Inflammatory macrophage (primary cell): ENCODE measurements around the gene DPEP2.
"Not testable (repeated sequence)": the region's sequence is repeated elsewhere in the genome, so short reads cannot be mapped to it uniquely, and the experiment has no call there.

Source experiments
- DNase-seq, 2 donors: peaks; one replicate each; pipeline ENCODE4 v3.0.0-alpha.2; 2020 to 2022

The DPEP2 gene

DNA sequence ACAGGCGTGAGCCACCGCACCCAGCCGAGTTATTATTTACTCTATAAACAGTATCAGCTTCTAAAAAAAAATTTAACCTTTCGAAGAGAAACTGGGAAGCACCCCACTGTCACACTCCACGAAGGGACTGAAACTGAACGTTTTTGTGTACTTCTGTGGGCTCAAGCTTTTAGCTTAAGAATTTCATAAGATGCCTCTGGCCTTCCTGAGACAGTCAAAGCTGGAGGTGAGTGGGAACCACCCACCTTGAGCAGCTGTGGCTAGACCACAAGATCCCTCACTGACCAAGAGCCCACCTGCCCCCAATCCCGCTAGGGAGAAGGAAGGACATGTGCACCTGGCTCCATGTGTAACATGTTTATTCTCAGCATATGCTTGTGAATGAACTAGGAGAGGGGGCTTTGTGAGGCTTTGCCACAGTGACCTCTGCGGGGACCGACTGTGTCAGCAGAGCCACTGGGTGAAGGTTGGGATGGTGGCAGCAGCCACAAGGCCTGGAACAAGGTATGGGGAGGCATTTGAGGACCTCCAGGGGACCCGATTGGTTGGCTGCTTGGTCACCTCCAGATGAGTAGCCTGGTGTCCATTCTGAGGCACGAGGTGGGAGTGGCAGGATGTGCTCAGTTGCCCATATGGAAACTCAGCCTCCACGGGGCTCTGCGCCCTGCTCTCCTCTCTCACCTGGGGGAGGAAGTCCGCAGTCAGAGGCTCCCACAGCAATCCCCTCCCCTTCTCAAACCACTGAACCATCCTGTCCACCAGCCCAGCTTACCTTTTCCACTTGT lies 23.8 kb downstream of the DPEP2 start:
- no peak for DNase-seq

DNA sequence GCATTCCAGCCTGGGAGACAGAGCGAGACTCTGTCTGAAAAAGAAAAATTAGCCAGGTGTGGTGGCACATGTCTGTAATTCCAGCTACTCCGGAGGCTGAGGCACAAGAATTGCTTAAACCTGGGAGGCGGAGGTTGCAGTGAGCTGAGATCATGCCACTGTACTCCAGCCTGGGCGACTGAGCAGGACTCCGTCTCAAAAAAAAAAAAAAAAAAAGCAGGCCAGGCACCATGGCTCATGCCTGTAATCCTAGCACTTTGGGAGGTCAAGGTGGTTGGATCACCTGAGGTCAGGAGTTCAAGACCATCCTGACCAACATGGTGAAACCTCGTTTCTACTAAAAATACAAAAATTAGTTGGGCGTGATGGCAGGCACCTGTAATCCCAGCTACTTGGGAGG lies 27.0 kb downstream of the DPEP2 start:
- not testable (repeated sequence) for DNase-seq

DNA sequence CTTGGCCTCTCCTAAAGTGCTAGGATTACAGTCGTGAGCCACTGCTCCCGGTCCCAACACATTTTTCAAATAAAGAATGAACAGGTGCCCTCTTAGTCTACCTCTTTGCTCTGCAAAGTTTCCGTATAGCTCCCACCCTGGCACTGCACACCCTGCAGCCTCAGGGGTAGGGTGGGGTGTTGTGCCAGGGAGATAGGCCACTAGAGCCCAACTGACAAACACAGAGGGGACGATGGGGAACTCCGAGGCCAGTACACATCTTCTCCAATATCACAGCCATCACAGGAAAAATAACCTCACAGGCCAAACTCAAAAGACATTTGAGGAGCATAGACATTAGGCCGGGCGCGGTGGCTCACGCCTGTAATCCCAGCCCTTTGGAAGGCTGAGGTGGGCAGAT lies 28.2 kb downstream of the DPEP2 start:
- no peak for DNase-seq

DNA sequence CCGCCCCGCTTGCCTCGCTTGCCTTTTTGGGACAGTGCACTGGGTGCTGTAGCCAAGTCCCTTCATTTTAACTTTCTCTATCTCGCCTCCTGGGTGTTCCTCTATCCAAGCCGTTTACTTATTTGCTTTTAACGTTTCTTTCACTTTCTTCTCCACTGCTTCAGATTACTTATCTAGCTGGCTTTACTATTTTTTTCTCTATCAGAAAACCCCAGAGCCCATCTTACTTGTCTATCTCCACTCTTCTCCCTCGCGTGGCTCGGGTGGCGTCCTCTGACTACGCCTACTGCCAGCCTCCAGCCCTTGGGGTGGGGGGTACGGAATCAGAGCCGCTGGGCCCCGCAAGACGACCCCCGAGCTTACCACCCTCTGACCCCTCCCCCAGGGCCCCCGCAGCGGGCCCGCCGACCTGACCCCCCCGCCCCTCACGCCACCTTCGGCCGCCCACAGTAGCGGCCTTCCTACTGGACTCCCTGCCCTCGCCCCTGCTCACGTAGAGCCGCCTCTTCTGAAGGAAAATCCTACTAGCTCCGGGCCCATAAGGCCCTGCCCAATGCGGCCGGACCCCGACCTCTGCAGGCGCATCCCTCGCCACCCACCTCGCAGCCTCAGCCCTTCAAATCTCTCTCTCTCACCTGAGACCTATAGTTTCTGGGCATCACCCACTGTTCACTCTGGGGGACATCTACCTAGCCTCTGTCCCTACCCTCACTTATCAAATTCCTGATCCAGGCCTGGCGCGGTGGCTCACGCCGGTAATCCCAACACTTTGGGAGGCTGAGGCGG lies 29.8 kb downstream of the DPEP2 start:
- DNase-seq, result peak in 1 of 2 donors; percentile 3

DNA sequence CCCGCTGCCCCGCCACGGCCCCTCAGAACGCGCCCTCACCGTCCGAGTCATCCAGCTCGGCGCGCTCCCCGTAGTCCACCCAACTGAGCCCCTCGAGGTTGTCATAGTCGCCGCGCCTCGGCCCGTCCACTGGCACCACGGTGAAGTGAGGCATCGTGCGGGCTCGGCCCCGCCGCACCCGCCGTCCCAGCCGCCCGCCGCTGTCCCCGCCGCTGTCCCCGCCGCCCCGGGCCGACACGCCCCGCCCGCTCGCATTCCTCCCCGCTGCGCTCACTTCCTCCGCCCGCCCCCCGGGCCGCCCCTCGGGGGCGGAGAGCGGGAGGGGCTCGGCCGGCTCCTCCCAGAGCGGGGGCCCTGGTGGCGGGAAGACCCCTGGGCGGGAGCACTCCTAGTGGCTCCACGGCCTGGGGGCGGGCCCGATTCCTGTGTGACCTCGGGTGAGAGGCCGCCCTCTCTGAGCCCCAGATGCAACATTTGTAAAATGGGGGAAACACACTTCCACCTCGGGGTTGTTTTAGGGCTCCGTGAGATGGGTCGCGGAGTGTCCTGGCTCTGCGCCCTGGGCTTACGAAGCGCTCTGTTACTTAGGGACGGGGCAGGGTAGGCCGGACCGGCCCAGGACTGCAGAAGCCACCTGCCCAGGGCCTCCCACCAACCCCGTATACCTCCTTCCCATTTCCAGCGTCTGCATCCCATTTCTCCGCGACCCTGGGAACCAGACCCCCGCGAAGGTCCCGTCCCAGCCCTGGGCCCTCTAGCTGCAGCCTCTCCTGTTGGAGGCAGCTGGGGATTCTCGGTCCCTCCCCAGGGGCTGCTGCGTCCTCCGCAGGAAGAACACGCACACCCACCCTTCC lies 30.7 kb downstream of the DPEP2 start, which contains the start of gene SLC12A4:
Gene SLC12A4, minus strand, starts transcription at position 238 of the 854 bp plus-strand sequence. Its CDS starts 84 bp downstream, at position 154.
- peak; percentile 64 to 75 for DNase-seq

DNA sequence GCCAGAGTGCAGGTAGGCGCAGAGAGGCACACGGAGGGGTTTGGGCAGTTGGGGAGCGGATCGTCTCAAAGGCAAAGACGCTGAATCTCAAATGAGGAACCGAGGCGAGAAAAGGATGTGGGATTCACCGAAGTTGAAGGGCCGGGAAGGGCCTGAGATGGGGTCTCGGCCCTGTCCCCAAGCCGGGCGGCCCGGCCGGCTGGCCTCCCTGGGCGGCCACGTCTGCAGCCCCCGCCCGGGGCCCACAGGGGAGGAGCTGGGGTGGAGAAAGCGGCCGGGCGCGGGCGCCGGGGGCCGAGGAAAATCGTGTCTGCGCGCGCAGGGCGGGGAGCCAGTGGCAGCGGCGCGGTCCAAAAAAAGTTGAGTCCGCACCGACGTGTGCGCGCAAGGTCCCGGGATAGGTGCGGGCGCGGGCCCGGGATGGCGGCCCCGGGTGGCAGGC lies 31.3 kb downstream of the DPEP2 start:
- DNase-seq, result peak; percentile 28 to 33

DNA sequence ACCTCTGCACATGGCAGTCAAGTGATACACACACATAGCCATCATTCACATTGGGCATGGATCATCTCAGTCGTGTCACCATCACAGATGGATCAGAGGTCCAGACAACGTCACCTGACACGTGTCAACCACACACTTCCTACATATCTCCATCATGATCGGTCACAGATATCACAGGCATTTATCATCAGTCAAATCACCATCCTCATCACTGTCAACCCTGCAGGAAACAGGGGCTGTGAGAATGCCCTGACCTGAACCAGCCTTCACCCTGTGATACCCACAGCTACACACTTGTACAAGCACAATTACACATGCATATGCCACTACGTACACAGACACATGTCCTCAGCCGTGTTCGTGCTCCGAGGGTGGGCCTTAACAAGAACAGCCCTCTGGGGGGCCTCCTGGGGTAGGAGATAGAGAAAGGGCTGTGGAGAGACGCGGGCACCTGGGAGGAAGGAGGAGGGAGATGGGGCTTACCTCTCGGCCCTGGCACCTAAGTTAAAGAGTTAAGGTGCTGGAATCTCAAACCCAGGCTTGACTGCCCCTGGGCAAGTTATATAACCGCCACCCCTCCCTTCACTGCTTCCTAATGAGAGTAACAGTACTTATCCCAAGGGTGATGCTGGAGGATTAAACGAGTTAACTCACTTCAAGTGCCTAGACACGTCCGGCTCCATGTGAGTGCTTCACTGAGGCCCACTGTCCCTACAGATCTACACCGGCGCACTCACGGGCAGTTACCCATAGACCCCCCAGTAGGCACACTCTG lies 31.9 kb downstream of the DPEP2 start:
- no peak for DNase-seq

DNA sequence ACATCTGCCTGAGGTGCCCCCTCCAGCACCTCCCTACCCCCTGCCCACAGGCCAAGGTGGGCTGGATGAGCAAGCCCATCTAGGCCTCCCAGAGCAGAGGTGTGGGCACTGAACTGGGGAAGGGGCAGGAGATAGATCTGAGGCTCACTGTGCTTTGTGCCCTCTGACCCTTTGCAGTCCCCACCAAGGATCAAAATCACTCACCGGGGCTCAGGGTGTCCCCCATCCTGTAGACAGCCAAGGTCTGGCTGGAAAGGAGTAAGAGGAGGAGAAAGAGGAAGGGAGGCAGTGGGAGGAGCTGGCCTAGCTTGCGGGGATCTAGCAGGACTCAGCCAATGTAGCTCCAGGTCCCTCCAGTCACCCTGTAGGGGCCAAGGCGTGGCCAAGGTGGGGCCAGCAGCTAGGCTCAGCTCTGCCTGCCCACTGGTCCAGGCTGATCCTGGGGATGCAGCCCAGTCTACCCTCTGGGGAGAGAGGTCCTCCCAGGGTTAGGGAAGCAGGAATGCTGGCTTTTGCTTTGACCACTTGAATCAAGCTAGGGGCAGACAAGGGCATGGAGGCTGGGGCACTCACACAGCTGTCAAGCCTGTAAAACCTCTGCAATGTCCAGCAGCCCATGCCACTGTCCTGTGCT lies 32.6 kb downstream of the DPEP2 start:
- peak; percentile 13 to 36 for DNase-seq

DNA sequence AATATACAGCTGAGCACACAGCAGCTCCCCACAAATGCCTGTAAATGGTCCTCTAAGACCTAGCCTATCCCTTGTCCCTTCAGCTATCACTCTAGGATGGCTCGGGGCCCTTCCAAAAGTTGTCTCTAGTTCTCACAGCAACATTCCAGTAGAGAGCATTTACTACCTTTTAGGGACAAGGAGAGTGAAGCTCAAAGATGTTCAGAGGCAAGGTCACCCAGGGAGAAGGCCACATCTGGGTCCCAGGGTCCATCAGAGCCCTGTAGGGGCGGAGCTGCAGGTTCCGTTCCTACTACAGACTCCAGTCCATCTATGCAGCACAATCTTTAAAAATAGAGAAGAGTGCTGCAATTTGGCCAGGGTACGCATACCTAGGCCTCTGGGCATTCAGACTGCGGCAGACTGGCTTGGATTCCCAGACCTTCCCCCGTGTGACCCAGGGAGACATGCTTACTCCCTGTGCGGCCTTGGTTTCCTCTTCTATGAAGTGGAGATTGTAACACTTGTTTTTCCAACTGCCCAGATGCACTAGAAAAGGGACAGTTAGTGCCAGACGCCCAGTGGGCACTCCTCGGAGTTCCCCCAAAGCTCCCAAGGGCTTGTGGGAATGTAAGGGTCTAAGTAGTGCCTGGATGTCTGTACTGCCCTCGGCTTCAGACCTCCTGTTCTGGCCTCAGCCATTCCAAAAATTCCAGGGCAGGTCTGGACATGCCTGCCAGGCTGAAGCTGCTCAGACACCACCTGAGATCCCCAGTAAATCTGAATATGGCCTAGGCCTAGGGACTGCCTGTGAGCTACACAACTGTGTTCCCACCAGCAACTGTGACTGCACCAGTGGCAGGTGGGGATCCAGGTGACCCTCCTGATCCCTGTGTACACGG lies 33.4 kb downstream of the DPEP2 start:
- no peak for DNase-seq

DNA sequence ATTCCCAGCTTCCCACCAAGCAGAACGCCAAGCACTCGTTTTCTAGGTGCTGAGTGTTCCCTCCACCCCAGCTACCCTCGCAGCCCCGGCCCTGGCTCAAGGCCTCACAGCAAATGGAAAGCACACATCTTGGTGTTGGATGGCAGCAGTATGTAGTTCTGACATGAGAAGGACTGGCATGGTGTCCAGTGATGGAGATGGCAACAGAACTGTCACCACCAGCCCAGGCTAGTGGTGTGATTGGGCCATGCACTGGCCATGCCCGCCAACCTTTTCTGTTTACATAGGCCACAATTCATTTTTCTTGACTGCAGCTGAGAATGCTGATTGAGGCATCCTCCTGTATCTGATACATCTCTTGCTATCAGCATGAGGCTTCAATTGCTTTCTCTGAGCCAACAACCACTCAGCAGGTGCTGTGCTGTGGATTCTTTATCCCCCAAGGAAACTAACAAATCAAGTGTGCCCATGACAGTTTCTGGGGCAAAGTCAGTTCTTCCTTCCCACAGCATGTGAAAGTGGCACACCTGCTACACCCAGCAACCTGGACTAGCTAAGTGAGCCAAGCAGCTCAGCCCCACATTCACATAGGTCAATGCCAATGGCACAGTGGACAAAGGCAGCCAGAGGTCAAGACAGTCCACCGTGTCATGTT lies 34.7 kb downstream of the DPEP2 start:
- no peak for DNase-seq

DNA sequence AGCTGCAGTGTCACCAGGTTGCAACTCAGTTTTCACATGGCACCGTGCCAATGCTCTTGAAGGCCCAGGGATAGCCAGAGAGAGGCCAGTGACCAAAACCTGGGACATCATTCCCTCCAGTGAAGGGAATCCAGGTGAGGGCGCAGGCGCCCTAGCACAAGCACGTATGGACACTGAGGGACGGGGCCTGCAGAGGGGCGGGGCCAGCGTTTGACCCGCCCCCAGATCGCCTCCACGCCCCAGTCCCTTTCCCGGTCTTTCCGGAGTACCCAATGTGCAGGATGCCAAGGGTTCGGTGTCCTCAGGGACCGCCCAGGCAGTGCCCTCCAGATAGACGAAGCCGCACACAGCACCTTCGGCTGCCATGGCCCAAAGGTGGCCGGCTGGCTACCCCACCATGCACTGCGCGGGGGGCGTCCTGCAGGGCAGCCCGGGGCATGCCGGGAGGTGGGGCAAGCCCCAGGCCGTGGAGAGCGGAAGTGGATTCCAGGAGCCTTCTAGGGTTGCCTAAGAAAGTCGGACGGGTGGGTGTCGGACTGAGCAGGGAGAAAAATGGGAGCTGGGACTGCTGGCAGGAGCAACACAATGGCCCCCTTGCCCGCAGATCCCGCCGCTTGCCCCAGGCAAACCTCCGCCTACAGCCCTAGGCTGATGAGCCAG lies 35.5 kb downstream of the DPEP2 start:
- no peak for DNase-seq

DNA sequence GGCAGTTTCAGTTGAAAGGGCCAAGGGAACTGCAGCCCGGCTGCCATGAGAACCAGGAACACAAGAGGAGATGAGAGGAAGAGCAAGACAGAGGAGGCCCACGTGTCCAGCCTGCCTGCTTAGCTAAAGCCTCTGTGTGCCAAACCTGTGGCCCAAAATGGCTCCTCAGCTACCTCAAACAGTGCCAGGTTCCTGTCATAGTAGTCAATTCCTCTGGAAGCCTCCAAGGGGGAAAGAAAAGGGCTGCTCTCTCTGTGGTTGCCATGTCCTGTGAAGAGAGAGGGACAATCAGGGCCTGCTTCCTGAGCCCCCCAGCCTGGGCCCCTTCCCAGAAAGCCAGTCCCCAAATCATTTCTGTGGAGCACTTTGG lies 36.0 kb downstream of the DPEP2 start:
- DNase-seq, result no peak

DNA sequence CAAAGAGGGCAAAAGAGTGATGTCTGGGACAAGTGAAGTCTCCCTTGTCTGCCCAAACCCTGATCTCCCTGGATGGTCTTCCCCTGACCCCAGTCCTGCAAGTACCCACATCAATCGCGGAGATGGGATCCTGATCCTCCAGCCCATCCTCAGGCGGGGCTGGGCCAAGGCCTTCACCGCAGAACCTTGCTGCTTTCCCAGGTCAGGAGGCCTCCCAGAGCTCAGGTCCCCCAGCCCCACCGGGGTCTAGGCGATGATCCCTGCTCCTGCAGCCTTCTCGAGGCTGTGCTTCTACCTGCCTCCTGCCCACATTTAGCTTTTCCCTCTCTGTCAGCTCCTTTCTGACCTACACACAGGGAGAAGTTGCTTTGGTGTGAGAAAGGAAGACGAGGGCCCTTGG lies 37.1 kb downstream of the DPEP2 start:
- DNase-seq, result no peak

DNA sequence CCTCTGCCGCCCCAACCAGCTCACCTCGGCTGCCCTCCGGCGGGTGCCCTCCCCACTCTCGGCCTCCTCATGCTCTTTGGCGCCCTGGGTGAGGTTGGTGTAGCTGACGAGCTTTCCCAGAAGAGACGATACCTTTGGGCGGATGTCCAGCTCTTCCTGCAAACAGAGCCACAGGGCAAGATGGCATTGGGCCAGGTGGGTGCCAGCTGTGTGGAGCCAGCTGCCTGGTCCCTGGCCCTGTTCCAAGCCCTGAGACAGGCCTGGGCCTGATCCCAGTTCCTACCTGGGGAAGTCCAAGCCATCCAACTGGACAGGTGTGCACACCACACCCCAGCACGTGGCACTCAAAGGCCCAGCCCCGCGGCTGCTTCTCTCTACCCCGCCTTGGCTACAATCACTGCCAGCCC lies 37.7 kb downstream of the DPEP2 start:
- no peak for DNase-seq

DNA sequence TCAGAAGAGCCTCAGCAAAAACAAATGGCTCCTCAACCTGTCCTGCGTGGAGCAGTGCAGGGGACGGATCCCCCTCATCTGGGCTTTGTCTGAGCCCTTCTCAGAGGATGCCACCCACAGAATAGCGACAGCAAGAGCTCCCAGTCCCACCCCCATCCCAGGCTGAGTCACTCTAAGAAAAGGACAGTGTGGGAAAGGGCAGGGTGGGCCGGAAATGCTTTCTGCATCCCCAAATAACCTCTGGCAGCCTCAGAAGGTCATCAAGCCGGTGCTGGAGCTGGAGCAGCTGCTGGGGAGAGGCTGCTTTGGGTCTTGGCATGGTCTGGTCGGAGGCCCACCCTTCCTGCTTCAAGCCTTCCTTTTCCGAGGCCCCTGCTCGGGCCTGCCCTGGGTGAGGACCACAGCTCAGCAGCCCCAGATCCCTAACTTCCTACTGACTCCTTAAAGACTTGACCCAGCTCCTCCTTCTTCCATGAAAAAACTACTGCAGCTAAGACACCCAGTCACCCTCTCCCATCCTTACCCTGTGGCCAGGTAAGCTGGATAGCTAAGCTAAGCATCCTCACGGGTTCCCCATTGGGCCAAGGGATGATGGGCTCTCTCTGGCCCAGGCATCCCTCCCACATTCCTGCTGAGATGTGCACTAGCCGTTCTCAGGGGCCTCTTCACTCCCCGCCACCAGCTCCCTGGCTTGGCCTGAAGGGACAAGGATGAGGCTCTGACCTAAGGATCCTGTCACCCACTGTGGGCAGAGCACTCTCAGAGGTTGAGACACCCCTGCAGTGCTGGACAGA lies 39.6 kb downstream of the DPEP2 start:
- DNase-seq, result no peak

DNA sequence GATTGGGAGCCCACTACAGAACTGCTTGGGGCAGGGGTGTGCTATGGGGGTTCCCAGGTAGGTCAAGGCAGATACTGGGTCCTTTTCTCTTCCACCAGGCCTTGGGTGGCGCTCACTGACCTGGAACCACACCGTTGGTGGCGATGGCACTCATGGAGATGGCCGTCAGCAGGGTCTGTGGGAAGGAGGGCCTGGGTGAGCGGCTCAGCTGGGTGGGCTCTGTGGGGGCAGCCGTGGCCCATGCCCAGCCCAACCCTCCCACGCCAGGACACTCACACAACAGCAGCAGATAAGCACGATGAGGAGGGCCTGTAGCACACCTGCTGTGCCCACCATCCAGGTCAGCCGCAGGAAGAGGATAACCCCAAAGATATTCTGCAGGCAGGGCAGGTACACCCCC lies 41.7 kb downstream of the DPEP2 start:
- no peak for DNase-seq

DNA sequence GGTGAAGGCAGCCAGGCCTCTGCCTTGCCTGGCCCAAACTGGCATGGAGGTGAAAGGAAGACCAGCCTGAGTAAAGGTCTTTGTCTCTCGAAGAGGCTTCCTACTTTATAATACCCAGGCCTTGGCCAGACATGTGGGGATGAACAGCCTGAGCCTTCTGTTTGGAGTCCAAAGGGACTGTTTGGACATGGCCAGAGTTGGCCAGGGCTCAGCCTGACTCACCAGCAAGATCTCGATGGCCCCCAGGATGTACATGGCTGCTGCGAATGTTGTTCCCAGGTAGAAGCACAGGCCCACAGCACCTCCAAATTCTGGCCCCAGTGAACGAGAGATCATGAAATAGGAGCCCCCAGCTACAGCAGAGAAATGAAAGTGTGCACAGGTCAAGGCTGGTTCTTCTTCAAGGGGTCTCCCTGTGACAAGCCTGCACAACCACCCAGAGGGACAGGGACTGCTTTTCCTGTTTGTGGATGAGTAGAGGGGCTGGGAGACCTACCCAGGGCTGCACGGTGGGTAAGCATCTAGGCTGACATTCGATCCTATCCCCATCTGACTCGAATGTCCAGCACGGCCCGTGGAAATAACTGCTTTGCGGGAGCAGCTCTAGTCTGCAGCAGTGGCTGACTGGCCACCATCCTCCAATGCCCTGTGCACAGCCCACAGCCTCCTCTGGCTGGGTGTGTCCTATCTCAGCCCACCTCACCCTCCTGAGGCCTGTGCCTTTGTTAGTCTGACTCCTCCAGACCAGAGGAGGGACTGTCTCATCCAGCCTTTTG lies 44.7 kb downstream of the DPEP2 start:
- no peak for DNase-seq
